ENCODE data around the gene ZNF330.

The ZNF330 gene

DNA sequence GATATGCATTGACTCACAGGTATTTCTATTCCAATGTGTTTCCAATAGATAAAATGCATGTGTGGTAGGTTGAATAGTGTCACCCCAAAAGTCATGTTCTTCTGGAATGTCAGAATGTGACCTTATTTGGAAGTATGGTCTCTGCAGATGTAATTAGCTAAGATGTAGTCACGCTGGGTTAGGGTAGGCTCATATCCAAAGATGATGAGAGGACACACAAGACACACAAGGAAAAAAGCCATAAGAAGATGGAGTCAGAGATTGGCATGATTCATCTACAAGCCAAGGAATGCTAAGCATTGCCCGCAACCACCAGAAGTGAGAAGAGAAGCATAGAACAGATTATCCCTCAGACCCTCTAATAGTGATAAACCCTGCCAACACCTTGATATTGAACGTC, 17.5 kb downstream of the ZNF330 start:
- no peak for DNase-seq

DNA sequence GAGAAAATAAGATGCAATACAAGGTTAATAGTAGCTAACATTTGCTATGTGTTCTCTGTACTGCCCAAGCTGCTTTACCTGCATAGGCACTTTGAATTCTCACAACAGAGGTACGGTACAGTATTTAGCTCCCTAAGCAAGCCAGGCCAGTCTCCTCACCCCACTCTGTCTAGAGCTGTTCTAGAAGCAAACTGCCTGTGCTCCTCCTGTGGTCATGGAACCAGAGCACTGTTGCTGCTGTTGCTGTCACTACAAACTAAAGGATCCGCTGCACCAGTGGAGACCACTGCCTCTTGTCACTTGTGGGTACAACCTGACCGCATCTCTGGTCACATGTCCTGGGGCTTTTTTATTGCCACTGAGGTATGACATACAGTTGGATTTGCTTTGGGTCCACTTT, 19.6 kb downstream of the ZNF330 start:
- no peak for DNase-seq

DNA sequence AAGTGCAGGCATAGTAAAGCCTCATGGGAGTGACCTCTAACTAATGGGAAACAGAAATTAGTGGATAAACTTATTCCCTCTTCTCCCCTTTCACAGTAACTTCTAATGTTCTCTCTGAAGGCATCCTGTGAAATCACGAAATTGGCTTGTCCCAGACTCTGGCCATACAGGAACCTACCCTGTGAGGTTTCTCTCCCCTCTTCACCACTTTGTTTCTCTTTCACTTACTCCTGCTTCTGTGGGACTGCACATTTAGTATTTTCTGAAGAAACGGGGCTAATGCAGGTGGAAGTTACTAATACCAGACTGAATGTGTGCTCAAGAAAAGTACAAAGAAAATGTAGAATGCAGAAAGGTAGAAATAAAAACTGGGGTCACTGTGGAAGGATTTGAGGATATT, 20.0 kb downstream of the ZNF330 start:
- no peak for DNase-seq

DNA sequence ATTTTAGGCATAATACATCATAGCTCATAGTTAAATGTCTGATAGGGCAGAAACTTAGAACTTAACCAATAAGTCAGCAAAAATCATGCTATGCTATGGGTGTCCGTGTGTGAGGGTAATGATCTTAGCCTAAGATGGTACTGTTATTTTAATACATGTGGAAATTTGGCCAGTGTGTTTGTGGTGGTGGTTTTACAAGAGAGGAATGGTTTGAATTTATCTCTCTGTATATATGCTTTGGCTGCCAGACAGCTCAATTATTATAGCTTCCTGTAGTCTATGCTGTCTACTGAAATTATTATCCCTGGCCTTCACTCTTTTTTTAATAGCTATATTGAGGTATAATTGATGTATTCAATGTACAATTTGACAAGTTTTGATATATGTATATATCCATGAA, 21.3 kb downstream of the ZNF330 start:
- no peak for DNase-seq

DNA sequence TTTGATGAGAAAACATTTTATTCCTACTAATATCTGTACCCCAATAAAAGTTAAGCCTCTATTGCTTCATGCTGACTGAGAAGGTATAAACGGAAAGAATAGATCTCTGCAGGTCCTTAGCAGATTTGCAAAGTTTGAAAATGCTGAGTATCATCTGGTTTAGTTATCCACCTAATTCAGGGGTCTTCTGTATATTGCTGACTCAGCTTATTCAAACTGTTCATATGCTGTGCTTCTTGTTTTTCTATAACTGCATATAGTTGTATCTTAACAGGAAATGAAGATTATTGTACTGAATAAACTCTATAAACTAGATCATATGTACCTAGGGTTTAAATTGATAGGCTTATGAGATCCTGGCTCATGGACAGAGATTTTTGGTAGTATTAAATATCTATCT, 23.7 kb downstream of the ZNF330 start:
- DNase-seq: no peak

DNA sequence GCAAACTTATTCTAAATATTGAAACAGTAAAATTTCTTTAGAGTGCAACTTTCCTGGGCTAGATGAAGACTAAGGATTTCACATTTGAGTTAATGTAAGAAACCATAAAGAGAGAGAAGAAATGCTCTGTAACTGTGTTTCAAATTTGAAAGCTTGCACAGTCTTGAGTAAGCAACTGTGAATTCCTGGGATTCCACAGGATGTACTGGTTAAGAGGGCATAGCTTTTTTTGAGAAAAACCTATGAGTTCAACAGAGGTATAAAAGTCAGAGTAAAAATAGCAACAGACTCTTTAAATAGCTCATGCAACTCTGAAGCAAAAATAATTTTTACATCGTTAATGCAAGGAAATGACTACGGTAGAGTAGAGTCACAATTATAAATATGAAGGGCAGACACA, 25.5 kb downstream of the ZNF330 start:
- DNase-seq: peak; percentile 11

DNA sequence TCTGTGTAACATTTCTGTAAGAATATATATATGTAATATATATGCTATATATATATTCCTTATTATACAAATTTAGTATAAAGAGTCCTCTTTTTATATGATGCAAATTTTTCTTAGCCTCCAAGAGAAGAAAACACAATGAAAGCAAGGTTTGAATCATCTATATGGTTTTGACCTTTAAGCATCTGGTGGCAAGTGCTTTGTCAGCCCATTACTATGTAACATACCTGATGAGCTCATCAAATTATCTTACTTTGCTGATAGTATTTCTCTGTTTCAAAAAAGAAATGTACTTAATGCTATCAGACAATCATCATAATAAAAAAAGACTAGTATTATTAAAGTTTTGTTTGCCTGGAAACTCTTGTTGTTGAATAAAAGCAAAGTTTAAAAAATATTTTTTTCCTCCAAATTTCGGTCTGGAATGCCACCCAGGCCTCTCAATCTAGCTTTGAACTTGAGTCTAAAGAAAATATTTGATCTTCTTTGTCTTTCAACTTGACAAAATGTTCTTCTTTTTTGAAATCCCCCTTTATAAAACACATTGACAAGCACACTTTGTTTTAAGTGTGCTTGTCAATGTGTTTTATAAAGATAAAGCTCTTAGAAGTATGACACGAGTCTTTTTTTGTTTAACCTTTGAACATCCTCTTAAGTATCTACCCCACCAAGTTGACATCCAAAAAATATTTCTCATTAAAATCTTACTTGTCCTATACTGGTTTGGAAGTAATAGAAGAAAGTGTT, 26.2 kb downstream of the ZNF330 start:
- DNase-seq: no peak

DNA sequence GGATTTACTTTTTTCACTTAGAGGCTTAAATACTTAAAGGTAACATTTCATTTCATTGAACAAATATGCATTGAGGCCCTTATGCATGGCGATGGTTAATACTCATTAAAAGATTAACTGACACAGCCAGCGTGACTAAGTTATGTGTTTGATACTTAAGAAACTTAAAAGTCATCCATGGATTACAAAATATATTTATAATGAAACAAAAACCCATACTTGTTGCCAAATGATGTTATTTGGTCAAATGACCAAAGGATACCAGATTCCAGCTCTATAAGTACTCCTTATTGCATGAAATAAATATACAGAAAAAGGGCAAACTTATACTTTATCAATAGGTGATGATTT, 26.7 kb downstream of the ZNF330 start:
- no peak for DNase-seq

DNA sequence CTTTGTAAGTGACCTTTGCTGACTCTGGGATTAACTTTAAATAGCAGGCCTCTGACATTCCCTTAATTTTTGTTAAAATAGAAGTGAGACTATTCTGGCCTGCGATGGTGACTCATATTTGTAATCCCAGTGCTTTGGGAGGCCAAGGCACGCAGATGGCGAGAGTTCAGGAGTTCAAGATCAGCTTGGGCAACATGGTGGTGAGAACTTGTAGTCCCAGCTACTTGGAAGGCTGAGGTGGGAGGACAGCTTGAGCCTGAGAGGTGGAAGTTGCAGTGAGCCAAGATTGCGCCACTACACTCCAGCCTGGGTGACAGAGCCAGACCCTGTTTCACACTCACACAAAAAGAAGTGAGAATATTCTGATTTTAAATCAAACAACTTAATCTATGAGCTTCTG, 27.3 kb downstream of the ZNF330 start:
- DNase-seq: peak; percentile 99

DNA sequence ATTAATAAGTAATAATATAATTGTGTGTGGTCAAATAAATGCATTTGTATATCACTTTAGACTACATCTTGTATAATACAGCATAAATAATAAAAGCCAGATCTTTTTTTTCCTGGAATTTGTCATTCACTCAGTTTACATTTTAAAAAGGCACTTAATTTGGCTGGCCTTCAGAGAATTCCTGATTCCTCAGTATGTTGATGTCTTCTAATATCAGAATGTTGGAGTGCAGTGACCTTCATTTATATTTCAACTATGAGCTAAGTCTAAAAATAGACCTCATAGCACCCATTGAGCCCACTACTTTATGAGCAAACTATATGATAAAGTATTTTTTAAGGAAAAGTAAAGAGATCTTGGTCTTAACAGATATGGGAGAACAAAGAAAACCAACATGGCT, 27.8 kb downstream of the ZNF330 start:
- DNase-seq: no peak

DNA sequence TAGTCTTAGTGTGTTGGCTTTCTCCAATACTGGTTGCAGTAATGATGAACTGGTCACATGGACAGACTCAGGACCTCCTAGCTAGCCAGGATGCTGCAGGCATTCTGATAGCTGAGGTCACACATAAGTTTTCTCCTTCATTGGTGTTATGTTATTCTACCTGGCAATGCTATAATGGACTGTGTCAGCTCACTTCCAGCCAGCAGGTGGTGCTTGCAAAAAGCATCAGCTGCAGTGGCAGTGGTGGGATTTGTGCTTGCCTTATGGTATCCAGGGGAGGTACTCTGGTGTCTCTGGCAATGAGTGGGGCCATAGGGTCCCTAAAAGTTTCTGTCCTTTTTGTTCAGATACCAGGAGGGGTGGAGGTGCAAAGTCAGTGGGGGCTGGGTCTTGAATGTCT, 33.6 kb downstream of the ZNF330 start:
- no peak for DNase-seq

DNA sequence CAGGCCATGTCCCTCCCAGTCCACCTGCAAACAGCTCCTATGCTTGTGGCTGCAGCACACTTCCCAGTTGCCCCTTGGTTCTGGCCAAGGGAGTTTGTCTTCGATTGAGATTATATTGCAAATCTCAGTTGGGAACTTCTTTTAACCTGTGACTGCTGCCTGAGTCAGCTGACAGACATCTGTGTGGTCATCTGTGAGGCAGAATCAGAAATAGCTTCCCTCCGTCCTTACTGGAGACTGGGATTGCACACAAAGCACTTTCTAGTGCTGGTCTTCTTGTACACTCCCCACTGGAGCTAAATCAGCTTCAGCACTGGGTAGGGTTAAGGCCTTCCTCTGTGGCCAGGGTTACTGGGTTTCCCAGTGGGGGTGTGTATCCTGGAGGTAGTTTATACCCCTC, 34.3 kb downstream of the ZNF330 start:
- no peak for DNase-seq

DNA sequence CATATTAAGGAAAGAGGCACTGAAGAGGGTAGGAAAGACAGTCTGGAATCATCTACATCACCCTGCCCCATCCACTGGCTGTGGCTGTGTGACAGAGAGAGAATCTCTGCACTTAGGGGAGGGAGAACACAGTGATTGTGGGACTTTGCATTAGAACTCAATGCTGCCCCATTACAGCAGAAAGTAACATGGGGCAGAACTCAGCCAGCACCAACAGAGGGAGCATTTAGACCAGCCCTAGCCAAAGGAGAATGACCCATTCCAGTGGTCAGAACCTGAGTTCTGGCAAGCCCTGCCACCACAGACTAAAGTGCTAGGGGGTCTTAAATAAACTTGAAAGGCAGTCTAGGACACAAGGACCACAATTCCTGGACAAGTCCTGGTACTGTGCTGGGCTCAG, 37.9 kb downstream of the ZNF330 start:
- no peak for DNase-seq

DNA sequence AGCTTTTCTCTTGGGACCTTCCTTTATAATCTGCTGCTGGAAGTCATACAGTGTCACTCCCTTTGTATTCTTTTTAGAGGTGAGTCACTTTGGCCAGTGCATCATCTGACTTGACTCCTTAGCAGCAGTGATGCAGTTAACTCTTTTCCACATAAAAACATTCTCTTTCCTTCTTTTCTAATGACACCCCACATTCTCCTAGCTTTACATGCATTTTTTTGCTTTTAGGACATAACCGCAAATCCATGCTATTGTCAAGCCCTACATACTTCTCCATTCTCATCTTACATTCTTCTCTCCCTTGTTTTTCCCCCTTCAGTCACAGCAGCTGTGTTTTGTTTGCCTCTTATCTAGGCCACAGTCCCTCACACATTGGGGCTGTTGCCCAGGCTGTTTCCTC, 55.1 kb downstream of the ZNF330 start:
- no peak for DNase-seq

DNA sequence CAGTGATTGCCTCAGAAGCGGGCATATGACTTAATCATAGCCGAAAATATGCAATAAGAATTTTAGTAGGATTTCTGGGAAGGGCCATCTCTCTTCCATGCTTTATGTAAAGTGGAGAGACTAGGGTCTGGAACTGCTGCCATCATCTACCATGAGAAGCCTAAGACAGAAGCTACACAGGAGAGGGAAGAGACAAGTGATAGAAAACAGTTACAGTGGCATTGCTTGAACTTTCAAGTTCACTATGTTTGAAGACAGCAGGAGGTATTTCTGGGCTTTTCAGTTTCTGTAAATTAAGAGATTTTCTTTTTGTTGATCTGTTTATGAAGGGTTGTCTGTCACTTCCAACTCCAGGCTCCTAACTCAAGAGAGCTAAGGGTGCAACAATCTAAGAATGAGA, 62.5 kb downstream of the ZNF330 start:
- no peak for DNase-seq

DNA sequence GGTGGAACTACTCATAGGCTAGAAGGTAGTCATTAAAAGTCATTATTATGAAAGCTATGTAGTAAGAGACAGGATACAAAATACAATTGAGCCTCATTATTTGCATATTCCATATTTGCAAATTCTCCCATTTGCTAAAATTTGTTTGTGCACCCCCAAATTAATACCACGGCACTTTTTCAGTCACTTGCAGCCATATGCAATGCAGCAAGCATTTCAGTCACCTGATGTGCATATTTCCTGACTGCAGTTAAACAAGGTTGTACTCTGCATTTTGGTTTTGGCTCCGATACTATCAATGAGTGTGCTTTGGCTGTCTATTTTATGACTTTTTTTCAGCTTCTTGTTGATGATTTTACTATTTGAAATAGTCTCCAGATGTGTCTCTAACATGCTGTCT, 62.9 kb downstream of the ZNF330 start:
- no peak for DNase-seq
